Nephron (organoid): Measurements from ENCODE around the gene TTC24.
A peak's percentile ranks its signal among the peaks of the same experiment; 100 is the strongest.

Experiments
- H3K27ac Mint-ChIP-seq, 3 experiments: 2 replicates each; pipeline ENCODE4 v1.8.0; 2020; ENCODE audit warnings: mixed read lengths in 3 of 3, mild to moderate bottlenecking in 2 of 3, moderate library complexity in 1 of 3
- H3K27me3 Mint-ChIP-seq: 2 replicates; pipeline ENCODE4 v1.8.0; 2021; ENCODE audit warnings: low read depth, mild to moderate bottlenecking, moderate library complexity, mixed read lengths
- H3K36me3 Mint-ChIP-seq: 2 replicates; pipeline ENCODE4 v1.8.0; 2020; ENCODE audit warnings: low read depth, mixed read lengths
- H3K4me1 Mint-ChIP-seq: 2 replicates; pipeline ENCODE4 v1.8.0; 2020; ENCODE audit warnings: mixed read lengths
- H3K4me3 Mint-ChIP-seq, 3 experiments: 2 replicates each; pipeline ENCODE4 v1.8.0; 2020; ENCODE audit warnings: mild to moderate bottlenecking in 3 of 3, mixed read lengths in 3 of 3, moderate library complexity in 2 of 3
- H3K9me3 Mint-ChIP-seq: 2 replicates; pipeline ENCODE4 v1.8.0; 2020; ENCODE audit warnings: mixed read lengths
- CTCF ChIP-seq, 3 experiments: fragments of 200-600 bp; sonication (generic); IDR thresholded peaks; one replicate each; pipeline ENCODE4 v1.5.0; 2021; ENCODE audit warnings: antibody characterized with exemption in 3 of 3; ENCODE audit not compliant: unreplicated experiment in 3 of 3

Gene TTC24

GRCh38 chr1:156618853-156619581, 39.5 kb downstream of the TTC24 start, which contains the start of gene HAPLN2:
TSS of gene HAPLN2 (plus strand) at chr1:156619415. CDS start at chr1:156623491, 4,076 bp downstream.
- TF ChIP-seq CTCF (IDR thresholded peaks at IDR 0.05; ENCODE audit: unreplicated experiment in 3 of 3): peak in 2 of 3 experiments; percentile 22 to 41
- Mint-ChIP-seq H3K9me3 (no peaks in the 10 kb centered on the region), H3K27me3 (peaks cover 60% of the 10 kb centered on the region), H3K36me3 (peaks cover 3% of the 10 kb centered on the region), H3K4me1 (peaks cover 18% of the 10 kb centered on the region), H3K27ac (peak within 1 kb of the TSS in 1 of 3 experiments; percentile 3), H3K4me3 (no peak within 1 kb of the TSS)

GRCh38 chr1:156619582-156619955, 40.0 kb downstream of the TTC24 start:
- Mint-ChIP-seq H3K4me3 (no peak overlapping the region), H3K27ac (no peak overlapping the region), H3K9me3 (no peaks in the 10 kb centered on the region), H3K27me3 (peaks cover 66% of the 10 kb centered on the region), H3K36me3 (peaks cover 3% of the 10 kb centered on the region), H3K4me1 (peaks cover 18% of the 10 kb centered on the region)
- TF ChIP-seq CTCF (IDR thresholded peaks at IDR 0.05; ENCODE audit: unreplicated experiment in 3 of 3): no peak

- Mint-ChIP-seq H3K4me3 (peak overlapping the region; percentile 45 to 70 (median 56)), H3K27me3 (peaks cover 84% of the 10 kb centered on the region), H3K4me1 (peaks cover 8% of the 10 kb centered on the region), H3K36me3 (peaks cover 3% of the 10 kb centered on the region), H3K9me3 (peaks cover 2% of the 10 kb centered on the region), H3K27ac (no peak overlapping the region)
- TF ChIP-seq CTCF (IDR thresholded peaks at IDR 0.05; ENCODE audit: unreplicated experiment in 3 of 3): no peak
Measured at GRCh38 chr1:156622581-156623297, 43.2 kb downstream of the TTC24 start.

- Mint-ChIP-seq H3K9me3 (peaks cover 2% of the 10 kb centered on the region), H3K4me3 (peak overlapping the region; percentile 32 to 60 (median 38)), H3K4me1 (peaks cover 8% of the 10 kb centered on the region), H3K27ac (no peak overlapping the region), H3K36me3 (peaks cover 3% of the 10 kb centered on the region), H3K27me3 (peaks cover 93% of the 10 kb centered on the region)
- TF ChIP-seq CTCF (IDR thresholded peaks at IDR 0.05; ENCODE audit: unreplicated experiment in 3 of 3): peak; percentile 27 to 46 (median 36)
Measured at GRCh38 chr1:156623946-156624813, 44.7 kb downstream of the TTC24 start.

GRCh38 chr1:156624814-156625435, 45.4 kb downstream of the TTC24 start:
- peak overlapping the region in 1 of 3 experiments; percentile 60 for H3K4me3 Mint-ChIP-seq
- H3K36me3 Mint-ChIP-seq: peaks cover 3% of the 10 kb centered on the region
- peaks cover 4% of the 10 kb centered on the region for H3K9me3 Mint-ChIP-seq
- peaks cover 93% of the 10 kb centered on the region for H3K27me3 Mint-ChIP-seq
- peaks cover 8% of the 10 kb centered on the region for H3K4me1 Mint-ChIP-seq
- TF ChIP-seq CTCF (IDR thresholded peaks at IDR 0.05; ENCODE audit: unreplicated experiment in 3 of 3): no peak
- H3K27ac Mint-ChIP-seq: no peak overlapping the region
